ENCODE results near the gene CADPS2. TPM values are rescaled to one million over a fixed set of nuclear protein-coding genes. Genes with fewer than 3 reads are reported as not detected.

Gene CADPS2
- polyA plus RNA-seq, 1 donor (not counting 4 experiments of a cell fraction or from before 2014, with no cell fraction given): 0.35 TPM

GRCh38 chr7:122520971-122521555 lies 365.2 kb downstream of the CADPS2 start:
- Histone ChIP-seq H3K79me2 (ENCODE audit: control insufficient read depth, insufficient read depth, low read length) (no peaks in the 10 kb centered on the region), H3K36me3 (ENCODE audit: control insufficient read depth in 2 of 2, extremely low read depth in 1 of 2, insufficient read depth in 2 of 2, low read length in 2 of 2) (no peaks in the 10 kb centered on the region), H3K27me3 (ENCODE audit: control insufficient read depth, extremely low read depth, insufficient read depth, low read length) (no peaks in the 10 kb centered on the region), H3K4me2 (ENCODE audit: control insufficient read depth, extremely low read depth, insufficient read depth, low read depth, low read length) (no peak overlapping the region), H3K9me3 (ENCODE audit: control insufficient read depth, low read depth, low read length) (no peaks in the 10 kb centered on the region), H2AFZ (ENCODE audit: control insufficient read depth, low read length) (no peak overlapping the region), H3K4me1 (ENCODE audit: control insufficient read depth, extremely low read depth, insufficient read depth, low read length) (no peaks in the 10 kb centered on the region), H3K9ac (ENCODE audit: control insufficient read depth, extremely low read depth, insufficient read depth, low read length) (no peak overlapping the region), H3K4me3 (ENCODE audit: control insufficient read depth in 2 of 3, extremely low read depth in 1 of 3, insufficient read depth in 2 of 3, low read depth in 1 of 3, low read length in 3 of 3) (no peak overlapping the region), H3K27ac (ENCODE audit: control insufficient read depth, insufficient read depth, low read length) (no peak overlapping the region), H4K20me1 (ENCODE audit: control insufficient read depth, extremely low read depth, insufficient read depth, low read length) (no peaks in the 10 kb centered on the region), H3K9me1 (ENCODE audit: control insufficient read depth, extremely low read depth, insufficient read depth, low read length) (no peaks in the 10 kb centered on the region)
- TF ChIP-seq CTCF (optimal IDR thresholded peaks at IDR 0.05 in 1 of 3, IDR thresholded peaks at IDR 0.05 in 1 of 3, conservative IDR thresholded peaks at IDR 0.05 in 1 of 3; ENCODE audit: extremely low read depth in 1 of 3, insufficient read depth in 2 of 3, low read length in 3 of 3) (no peak), EZH2 (IDR thresholded peaks at IDR 0.05; ENCODE audit: low read length) (no peak)
- FAIRE-seq: no peak
- DNase-seq (ENCODE audit: low read depth, low spot score): no peak
- dilution Hi-C loops (cut with MboI; ENCODE audit: extremely low pct_ligation_motif_present, low sequenced_read_pairs): no loop called here

GRCh38 chr7:122518488-122518887 lies 367.8 kb downstream of the CADPS2 start:
- dilution Hi-C loops (cut with MboI; ENCODE audit: extremely low pct_ligation_motif_present, low sequenced_read_pairs): no loop called here
- FAIRE-seq: no peak
- Histone ChIP-seq H3K9me1 (ENCODE audit: control insufficient read depth, extremely low read depth, insufficient read depth, low read length) (no peaks in the 10 kb centered on the region), H3K27ac (ENCODE audit: control insufficient read depth, insufficient read depth, low read length) (no peak overlapping the region), H2AFZ (ENCODE audit: control insufficient read depth, low read length) (no peak overlapping the region), H3K9me3 (ENCODE audit: control insufficient read depth, low read depth, low read length) (no peaks in the 10 kb centered on the region), H3K4me1 (ENCODE audit: control insufficient read depth, extremely low read depth, insufficient read depth, low read length) (no peaks in the 10 kb centered on the region), H3K36me3 (ENCODE audit: control insufficient read depth in 2 of 2, extremely low read depth in 1 of 2, insufficient read depth in 2 of 2, low read length in 2 of 2) (no peaks in the 10 kb centered on the region), H3K9ac (ENCODE audit: control insufficient read depth, extremely low read depth, insufficient read depth, low read length) (no peak overlapping the region), H3K79me2 (ENCODE audit: control insufficient read depth, insufficient read depth, low read length) (no peaks in the 10 kb centered on the region), H3K4me3 (ENCODE audit: control insufficient read depth in 2 of 3, extremely low read depth in 1 of 3, insufficient read depth in 2 of 3, low read depth in 1 of 3, low read length in 3 of 3) (no peak overlapping the region), H3K4me2 (ENCODE audit: control insufficient read depth, extremely low read depth, insufficient read depth, low read depth, low read length) (no peak overlapping the region), H3K27me3 (ENCODE audit: control insufficient read depth, extremely low read depth, insufficient read depth, low read length) (no peaks in the 10 kb centered on the region), H4K20me1 (ENCODE audit: control insufficient read depth, extremely low read depth, insufficient read depth, low read length) (no peaks in the 10 kb centered on the region)
- TF ChIP-seq EZH2 (IDR thresholded peaks at IDR 0.05; ENCODE audit: low read length) (no peak), CTCF (optimal IDR thresholded peaks at IDR 0.05 in 1 of 3, IDR thresholded peaks at IDR 0.05 in 1 of 3, conservative IDR thresholded peaks at IDR 0.05 in 1 of 3; ENCODE audit: extremely low read depth in 1 of 3, insufficient read depth in 2 of 3, low read length in 3 of 3) (no peak)
- no peak for DNase-seq (ENCODE audit: low read depth, low spot score)

All from keratinocyte (primary cell).